ENCODE data around the gene PRDM2. TPM values are rescaled to one million over a fixed set of nuclear protein-coding genes. Genes with fewer than 3 reads are reported as not detected.

PRDM2 gene
- polyA plus RNA-seq, 1 donor: 36.3 TPM

DNA sequence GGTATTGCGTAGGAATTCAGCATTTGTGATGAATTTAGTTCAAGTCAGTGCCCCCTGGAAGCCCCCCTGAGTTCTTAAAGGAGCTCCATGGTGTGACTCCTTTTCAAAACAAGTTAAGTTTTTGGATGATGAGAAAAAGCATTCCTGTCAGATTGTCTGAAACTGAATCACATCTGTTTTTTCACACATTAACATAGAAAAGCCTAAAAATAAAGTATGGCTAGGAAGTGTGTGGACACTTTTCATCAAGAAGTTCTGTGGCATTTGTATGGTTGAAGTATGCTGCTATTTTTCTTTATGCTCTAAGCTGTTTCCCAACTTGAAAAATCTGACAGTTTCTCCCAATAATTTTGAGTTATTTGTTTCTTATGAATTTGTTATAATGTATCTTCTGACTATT is 33.7 kb downstream of the PRDM2 start:
- no peak for DNase-seq (ENCODE audit: low read depth)

DNA sequence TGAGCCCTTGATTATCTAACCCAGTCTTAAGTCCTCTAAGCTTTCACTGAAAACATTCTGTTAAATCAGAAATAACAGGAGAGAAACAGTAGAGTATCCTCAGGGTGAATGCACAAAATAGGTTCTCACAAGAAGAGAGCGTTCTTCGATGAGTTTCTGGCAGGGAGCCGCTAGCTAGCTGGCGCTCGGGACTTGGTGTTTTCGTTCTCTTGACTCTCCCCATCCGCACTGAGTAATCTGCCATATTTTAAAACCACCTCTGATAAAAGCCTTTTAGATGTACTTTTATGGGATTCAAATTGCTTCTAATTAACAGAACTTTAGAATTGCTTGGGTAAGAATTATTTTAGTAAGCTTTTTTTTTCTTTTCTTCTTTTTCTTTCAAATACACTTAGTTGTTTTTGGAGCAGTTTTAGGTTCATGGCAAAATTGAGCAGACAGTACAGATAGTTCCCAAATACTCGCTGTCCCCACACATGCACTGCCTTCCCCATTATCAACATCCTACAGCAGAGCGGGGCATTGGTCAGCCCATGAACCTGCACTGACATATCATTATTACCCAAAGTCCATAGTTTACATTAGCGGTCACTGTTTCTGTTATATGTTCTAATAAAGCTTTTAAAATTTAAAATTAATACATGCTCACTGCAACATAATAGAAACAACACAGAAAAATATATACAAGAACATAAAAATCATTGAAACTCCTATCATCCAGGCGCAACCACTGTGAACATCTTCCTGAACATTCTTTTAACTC is 35.4 kb downstream of the PRDM2 start:
- DNase-seq (ENCODE audit: low read depth): no peak

- no peak for DNase-seq (ENCODE audit: low read depth)
These were observed 37.4 kb downstream of the PRDM2 start for GRCh38 chr1:13737398-13737797.

GRCh38 chr1:13746342-13746741 is 46.4 kb downstream of the PRDM2 start:
- no peak for DNase-seq (ENCODE audit: low read depth)

- DNase-seq (ENCODE audit: low read depth): peak; percentile 75
These were observed 48.9 kb downstream of the PRDM2 start for GRCh38 chr1:13748610-13749505.

GRCh38 chr1:13749543-13750341 is 49.8 kb downstream of the PRDM2 start:
- DNase-seq (ENCODE audit: low read depth): no peak

- no peak for DNase-seq (ENCODE audit: low read depth)
These were observed 51.5 kb downstream of the PRDM2 start for GRCh38 chr1:13751458-13751871.

DNA sequence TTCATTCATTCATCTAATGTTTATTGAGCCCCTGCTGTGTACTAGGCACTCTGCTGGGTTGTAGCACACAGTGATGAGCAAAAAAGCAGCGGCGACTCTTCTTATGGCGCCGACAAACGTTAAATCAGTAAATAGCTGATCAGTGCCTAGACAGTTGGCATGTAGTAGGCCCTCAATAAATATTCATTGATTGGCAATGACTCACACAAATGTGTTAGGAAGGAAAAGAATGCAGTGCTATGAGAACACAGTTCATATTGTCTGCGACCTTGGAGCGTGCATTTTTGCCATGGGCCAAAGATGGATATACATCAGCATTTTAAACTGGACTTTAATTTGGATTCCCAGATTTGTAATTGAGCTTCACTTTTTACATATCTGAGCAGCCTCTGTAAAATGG is 52.0 kb downstream of the PRDM2 start:
- DNase-seq (ENCODE audit: low read depth): no peak

GRCh38 chr1:13752852-13753251 is 52.9 kb downstream of the PRDM2 start:
- DNase-seq (ENCODE audit: low read depth): no peak

GRCh38 chr1:13753636-13754402 is 53.8 kb downstream of the PRDM2 start:
- no peak for DNase-seq (ENCODE audit: low read depth)

DNA sequence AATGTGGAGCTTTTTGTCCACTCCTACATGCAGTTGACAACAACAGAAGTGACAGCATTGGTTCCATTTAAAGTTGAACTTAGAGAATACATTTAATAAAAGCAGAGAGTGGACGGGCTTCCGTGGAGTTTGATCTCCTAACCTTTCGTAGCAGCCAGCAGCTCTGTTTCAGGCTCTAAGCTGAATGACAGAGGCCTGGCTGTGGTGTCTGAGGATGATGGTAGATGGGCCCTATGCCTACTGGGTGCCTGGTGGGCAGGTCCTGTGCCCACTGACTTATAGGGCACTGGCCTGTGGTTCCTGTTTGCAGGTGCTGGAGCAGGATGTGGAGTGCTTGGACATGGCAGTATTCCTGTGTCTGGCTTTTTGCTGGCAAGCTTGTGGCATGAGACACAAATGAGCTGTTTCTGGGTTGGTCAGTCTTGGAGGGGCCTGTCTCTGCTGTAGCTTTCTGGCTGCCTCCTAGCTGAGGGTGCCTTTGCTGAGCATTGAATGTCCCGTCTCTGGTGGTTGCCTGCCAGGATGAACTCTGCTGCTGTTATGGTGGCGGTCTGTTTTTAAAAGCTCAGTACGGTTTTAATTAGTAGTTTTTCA is 54.6 kb downstream of the PRDM2 start:
- DNase-seq (ENCODE audit: low read depth): no peak

DNA sequence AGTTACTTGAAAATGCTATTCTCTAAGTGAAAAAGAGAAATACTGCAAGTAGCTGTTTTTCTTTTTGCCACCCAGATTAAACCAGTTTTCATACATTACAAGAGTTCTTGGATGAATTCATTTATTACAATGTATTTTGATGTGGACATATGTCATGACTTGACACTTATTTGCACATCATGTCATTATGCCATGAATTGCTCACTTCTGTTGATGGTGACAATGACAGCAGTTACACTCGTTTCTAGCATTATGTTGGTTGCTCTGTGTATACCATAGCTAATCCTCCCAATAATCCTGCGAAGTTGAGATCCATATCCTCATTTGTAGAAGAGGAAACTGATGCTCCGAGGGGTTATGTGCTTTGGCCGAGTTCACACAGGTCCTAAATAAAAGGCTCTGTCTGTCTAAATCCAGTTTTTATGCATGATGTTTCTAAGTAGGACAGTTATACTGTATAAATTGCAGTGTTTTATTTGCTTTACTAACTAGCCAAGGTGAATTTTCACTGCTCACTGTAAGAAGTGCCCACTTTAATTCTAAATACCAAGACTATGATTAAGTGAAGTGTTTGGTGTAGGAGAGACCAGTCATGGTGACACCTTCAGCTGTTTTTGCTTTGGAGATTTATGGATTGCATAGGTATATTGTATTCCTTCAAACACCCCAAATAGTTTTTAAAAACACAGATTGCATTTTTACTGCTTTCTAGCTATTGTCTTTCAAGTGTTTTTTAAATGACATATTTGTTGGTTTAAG is 56.7 kb downstream of the PRDM2 start:
- DNase-seq (ENCODE audit: low read depth): no peak

GRCh38 chr1:13757693-13758092 is 57.7 kb downstream of the PRDM2 start:
- no peak for DNase-seq (ENCODE audit: low read depth)

- DNase-seq (ENCODE audit: low read depth): no peak
These were observed 59.1 kb downstream of the PRDM2 start for GRCh38 chr1:13759072-13759471.

GRCh38 chr1:13760340-13760739 is 60.4 kb downstream of the PRDM2 start:
- DNase-seq (ENCODE audit: low read depth): no peak

- DNase-seq (ENCODE audit: low read depth): no peak
These were observed 60.9 kb downstream of the PRDM2 start for GRCh38 chr1:13760921-13761320.

- DNase-seq (ENCODE audit: low read depth): no peak
These were observed 61.9 kb downstream of the PRDM2 start for GRCh38 chr1:13761883-13762282.

GRCh38 chr1:13762642-13763041 is 62.7 kb downstream of the PRDM2 start:
- no peak for DNase-seq (ENCODE audit: low read depth)

DNA sequence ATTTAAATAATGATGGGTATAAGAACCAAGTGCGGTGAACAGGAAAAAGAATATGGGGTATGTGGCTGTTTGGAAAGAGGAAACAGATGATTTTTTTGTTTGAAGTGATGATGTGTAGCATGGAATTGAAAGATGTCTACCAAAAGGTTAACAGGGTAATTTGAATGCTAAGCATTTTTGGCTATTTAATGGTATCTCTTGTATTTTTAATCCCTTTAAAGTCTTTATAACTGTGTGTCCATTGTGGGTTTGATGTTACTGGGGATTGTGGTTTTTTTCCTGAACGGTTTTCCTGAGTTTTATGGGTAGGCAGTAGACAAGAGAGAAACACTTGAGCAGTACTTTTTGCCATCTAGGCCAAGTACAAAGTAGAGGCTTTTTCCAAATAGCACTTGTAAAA is 63.2 kb downstream of the PRDM2 start:
- DNase-seq (ENCODE audit: low read depth): no peak

- DNase-seq (ENCODE audit: low read depth): no peak
These were observed 64.0 kb downstream of the PRDM2 start for GRCh38 chr1:13763991-13764390.

Measured in forelimb muscle (tissue), 1 donor.